ENCODE results near the gene ATP5MC3. TPM values are rescaled to one million over a fixed set of nuclear protein-coding genes. Genes with fewer than 3 reads are reported as not detected.

ATP5MC3 gene
- total RNA-seq, 1 experiment from 2014 or later, result 299 TPM

- DNase-seq, result no peak
- Histone ChIP-seq H3K36me3 (ENCODE audit: control insufficient read depth, insufficient read depth, low read length) (no peaks in the 10 kb centered on the region; the same call in 1 of the 2 replicates), H3K9me3 (no peaks in the 10 kb centered on the region), H3K4me1 (peaks cover 2% of the 10 kb centered on the region), H3K27me3 (replicated peaks; ENCODE audit: control insufficient read depth, insufficient read depth, low read length) (no peaks in the 10 kb centered on the region), H3K4me3 (ENCODE audit: low read depth, low read length) (no peak overlapping the region)
- BruUV-seq (replicated peaks), result no TSS peak
- intact Hi-C loops (cut with micrococcal nuclease; ENCODE audit: unreplicated experiment), result no loop called here
- TF ChIP-seq CTCF (IDR thresholded peaks at IDR 0.05; ENCODE audit: insufficient read depth in 1 of 2, low read depth in 1 of 2, low read length in 1 of 2, severe bottlenecking in 1 of 2, unreplicated experiment in 1 of 2), result no peak
- CTCF ChIA-PET, result no interaction called here
- Mint-ChIP-seq H3K27ac (ENCODE audit: unreplicated experiment) (no peak overlapping the region), H3K9me3 (ENCODE audit: unreplicated experiment) (no peaks in the 10 kb centered on the region), H3K4me1 (ENCODE audit: low read depth, unreplicated experiment) (peaks cover 13% of the 10 kb centered on the region), H3K27me3 (ENCODE audit: insufficient read depth, unreplicated experiment) (no peaks in the 10 kb centered on the region), H3K36me3 (ENCODE audit: insufficient read depth, unreplicated experiment) (peaks cover 11% of the 10 kb centered on the region), H3K4me3 (ENCODE audit: unreplicated experiment) (no peak overlapping the region)
- POLR2A ChIA-PET, result no interaction called here
Measured at GRCh38 chr2:175143191-175143590, 38.3 kb downstream of the ATP5MC3 start.

GRCh38 chr2:175140332-175140731, 41.2 kb downstream of the ATP5MC3 start:
- Mint-ChIP-seq H3K4me1 (ENCODE audit: low read depth, unreplicated experiment) (peaks cover 20% of the 10 kb centered on the region), H3K27me3 (ENCODE audit: insufficient read depth, unreplicated experiment) (no peaks in the 10 kb centered on the region), H3K4me3 (ENCODE audit: unreplicated experiment) (no peak overlapping the region), H3K36me3 (ENCODE audit: insufficient read depth, unreplicated experiment) (peaks cover 8% of the 10 kb centered on the region), H3K27ac (ENCODE audit: unreplicated experiment) (no peak overlapping the region), H3K9me3 (ENCODE audit: unreplicated experiment) (no peaks in the 10 kb centered on the region)
- Histone ChIP-seq H3K36me3 (ENCODE audit: control insufficient read depth, insufficient read depth, low read length) (no peaks in the 10 kb centered on the region; the same call in 1 of the 2 replicates), H3K9me3 (no peaks in the 10 kb centered on the region), H3K4me3 (ENCODE audit: low read depth, low read length) (no peak overlapping the region), H3K4me1 (no peaks in the 10 kb centered on the region), H3K27me3 (replicated peaks; ENCODE audit: control insufficient read depth, insufficient read depth, low read length) (no peaks in the 10 kb centered on the region)
- intact Hi-C loops (cut with micrococcal nuclease; ENCODE audit: unreplicated experiment), result no loop called here
- ChIA-PET CTCF (no interaction called here), POLR2A (no interaction called here)
- TF ChIP-seq CTCF (IDR thresholded peaks at IDR 0.05; ENCODE audit: insufficient read depth in 1 of 2, low read depth in 1 of 2, low read length in 1 of 2, severe bottlenecking in 1 of 2, unreplicated experiment in 1 of 2), result no peak
- no TSS peak for BruUV-seq (replicated peaks)
- no peak for DNase-seq

GRCh38 chr2:175137793-175138192, 43.7 kb downstream of the ATP5MC3 start:
- Histone ChIP-seq H3K4me1 (no peaks in the 10 kb centered on the region), H3K36me3 (ENCODE audit: control insufficient read depth, insufficient read depth, low read length) (no peaks in the 10 kb centered on the region), H3K4me3 (ENCODE audit: low read depth, low read length) (no peak overlapping the region), H3K9me3 (no peaks in the 10 kb centered on the region), H3K27me3 (replicated peaks; ENCODE audit: control insufficient read depth, insufficient read depth, low read length) (no peaks in the 10 kb centered on the region)
- no peak overlapping the region for H3K27ac Mint-ChIP-seq (ENCODE audit: unreplicated experiment)
- ChIA-PET POLR2A (no interaction called here), CTCF (interaction anchor here (1.2 kb wide), 1 partner anchor 389 kb away, joined by 3 read pairs; no protein-coding TSS in a partner anchor)
- intact Hi-C loops (cut with micrococcal nuclease; ENCODE audit: unreplicated experiment), result no loop called here
- peaks cover 20% of the 10 kb centered on the region for H3K4me1 Mint-ChIP-seq (ENCODE audit: low read depth, unreplicated experiment)
- no peaks in the 10 kb centered on the region for H3K9me3 Mint-ChIP-seq (ENCODE audit: unreplicated experiment)
- BruUV-seq (replicated peaks), result no TSS peak
- no peak for TF ChIP-seq CTCF (IDR thresholded peaks at IDR 0.05; ENCODE audit: insufficient read depth in 1 of 2, low read depth in 1 of 2, low read length in 1 of 2, severe bottlenecking in 1 of 2, unreplicated experiment in 1 of 2)
- DNase-seq, result no peak
- peaks cover 22% of the 10 kb centered on the region for H3K36me3 Mint-ChIP-seq (ENCODE audit: insufficient read depth, unreplicated experiment)
- H3K27me3 Mint-ChIP-seq (ENCODE audit: insufficient read depth, unreplicated experiment), result no peaks in the 10 kb centered on the region
- no peak overlapping the region for H3K4me3 Mint-ChIP-seq (ENCODE audit: unreplicated experiment)

Data from Caco-2 (cell line).